PC-9 (cell line): Measurements from ENCODE around the gene PPP1R1C.

Experiments used
- CTCF ChIP-seq: fragments of 200-600 bp; sonication (generic); conservative IDR thresholded peaks from 2 replicates; pipeline ENCODE4 v1.6.1; 2017; ENCODE audit warnings: mixed run types, antibody characterized with exemption, mild to moderate bottlenecking, moderate library complexity
- EZH2 ChIP-seq: fragments of 200-600 bp; sonication (generic); IDR thresholded peaks from 2 replicates; pipeline ENCODE4 v1.8.0; 2017; ENCODE audit warnings: antibody characterized with exemption, low read depth

DNA sequence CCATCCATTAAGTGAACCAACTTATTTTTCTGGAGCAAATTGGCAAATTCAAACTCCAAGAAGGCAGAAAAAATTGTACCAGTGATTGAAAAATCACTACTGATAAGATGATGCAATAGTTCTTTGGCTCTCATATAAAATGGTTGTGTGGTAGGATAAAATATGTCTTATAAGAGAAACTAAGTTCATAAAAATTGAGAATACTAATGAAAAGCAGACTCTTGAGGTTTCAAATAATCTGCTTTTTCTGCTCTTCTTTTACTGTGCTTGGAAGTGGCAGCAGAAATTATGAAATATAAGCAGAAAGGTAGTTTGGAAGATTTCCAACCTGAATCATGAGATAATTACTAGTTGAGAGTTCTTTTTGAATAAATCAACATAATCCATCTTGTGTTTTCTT is 61.9 kb downstream of the PPP1R1C start:
- TF ChIP-seq CTCF, result no peak
- TF ChIP-seq EZH2, result no peak
